ENCODE data around the gene PROX1. TPM values are rescaled to one million over a fixed set of nuclear protein-coding genes. Genes with fewer than 3 reads are reported as not detected.
A peak's percentile ranks its signal among the peaks of the same experiment; 100 is the strongest.

The PROX1 gene
- total RNA-seq, 1 experiment from 2014 or later = not detected

- no TSS peak for BruUV-seq (replicated peaks)
- intact Hi-C loops (cut with micrococcal nuclease; ENCODE audit: unreplicated experiment) = no loop called here
- Histone ChIP-seq H3K4me1 (replicated peaks; ENCODE audit: insufficient read depth) (no peaks in the 10 kb centered on the region), H3K9me3 (ENCODE audit: insufficient read depth, low read depth) (no peaks in the 10 kb centered on the region), H3K36me3 (ENCODE audit: low read depth) (no peaks in the 10 kb centered on the region), H3K79me2 (ENCODE audit: low read depth) (no peaks in the 10 kb centered on the region), H3K27ac (no peak overlapping the region), H3K27me3 (ENCODE audit: insufficient read depth, low read depth) (no peaks in the 10 kb centered on the region), H3F3A (ENCODE audit: insufficient read depth, low read depth) (no peaks in the 10 kb centered on the region), H3K4me2 (no peak overlapping the region), H4K20me1 (ENCODE audit: insufficient read depth) (no peaks in the 10 kb centered on the region), H2AFZ (no peak overlapping the region), H3K9me2 (ENCODE audit: insufficient read depth) (0 out of 2 replicates have a peak, but pooled peaks cover 14% of the 10 kb centered on the region), H3K4me3 (no peak overlapping the region)
- TF ChIP-seq EZH2 (IDR thresholded peaks at IDR 0.05; ENCODE audit: low read depth) = no peak
- TF ChIP-seq CTCF (conservative IDR thresholded peaks at IDR 0.05) = no peak
- ChIA-PET CTCF (no interaction called here), POLR2A (ENCODE audit: unreplicated experiment) (no interaction called here)
- no peak for DNase-seq
Observed at GRCh38 chr1:213958346-213958745, 29.4 kb upstream of the PROX1 start.

GRCh38 chr1:213960963-213961362, 26.8 kb upstream of the PROX1 start:
- Histone ChIP-seq H3K27ac (no peak overlapping the region), H4K20me1 (ENCODE audit: insufficient read depth) (no peaks in the 10 kb centered on the region), H3K4me1 (replicated peaks; ENCODE audit: insufficient read depth) (no peaks in the 10 kb centered on the region), H3K9me3 (ENCODE audit: insufficient read depth, low read depth) (no peaks in the 10 kb centered on the region), H3K36me3 (ENCODE audit: low read depth) (no peaks in the 10 kb centered on the region), H3F3A (ENCODE audit: insufficient read depth, low read depth) (no peaks in the 10 kb centered on the region), H3K4me3 (no peak overlapping the region), H3K79me2 (ENCODE audit: low read depth) (no peaks in the 10 kb centered on the region), H3K4me2 (no peak overlapping the region), H2AFZ (no peak overlapping the region), H3K9me2 (ENCODE audit: insufficient read depth) (0 out of 2 replicates have a peak, but pooled peaks cover 10% of the 10 kb centered on the region), H3K27me3 (ENCODE audit: insufficient read depth, low read depth) (no peaks in the 10 kb centered on the region)
- no peak for DNase-seq
- POLR2A ChIA-PET (ENCODE audit: unreplicated experiment) = no interaction called here
- TF ChIP-seq EZH2 (IDR thresholded peaks at IDR 0.05; ENCODE audit: low read depth) = no peak
- TF ChIP-seq CTCF (conservative IDR thresholded peaks at IDR 0.05) = no peak
- CTCF ChIA-PET = no interaction called here
- BruUV-seq (replicated peaks) = no TSS peak
- intact Hi-C loops (cut with micrococcal nuclease; ENCODE audit: unreplicated experiment) = no loop called here

- Histone ChIP-seq H2AFZ (0 out of 2 replicates have a peak overlapping the region, but pooled peaks have one; percentile 20), H3K27me3 (ENCODE audit: insufficient read depth, low read depth) (no peaks in the 10 kb centered on the region), H3K36me3 (ENCODE audit: low read depth) (no peaks in the 10 kb centered on the region), H3K79me2 (ENCODE audit: low read depth) (no peaks in the 10 kb centered on the region), H3F3A (ENCODE audit: insufficient read depth, low read depth) (no peaks in the 10 kb centered on the region), H3K4me2 (0 out of 2 replicates have a peak overlapping the region, but pooled peaks have one; percentile 34), H3K9me3 (ENCODE audit: insufficient read depth, low read depth) (no peaks in the 10 kb centered on the region), H4K20me1 (ENCODE audit: insufficient read depth) (no peaks in the 10 kb centered on the region), H3K4me3 (no peak overlapping the region), H3K27ac (no peak overlapping the region), H3K9me2 (ENCODE audit: insufficient read depth) (0 out of 2 replicates have a peak, but pooled peaks cover 6% of the 10 kb centered on the region), H3K4me1 (replicated peaks; ENCODE audit: insufficient read depth) (no peaks in the 10 kb centered on the region)
- no peak for DNase-seq
- BruUV-seq (replicated peaks) = no TSS peak
- intact Hi-C loops (cut with micrococcal nuclease; ENCODE audit: unreplicated experiment) = no loop called here
- no peak for TF ChIP-seq CTCF (conservative IDR thresholded peaks at IDR 0.05)
- TF ChIP-seq EZH2 (IDR thresholded peaks at IDR 0.05; ENCODE audit: low read depth) = no peak
- ChIA-PET CTCF (no interaction called here), POLR2A (ENCODE audit: unreplicated experiment) (no interaction called here)
Observed at GRCh38 chr1:213962508-213962907, 25.3 kb upstream of the PROX1 start.
